GM23248 (cell line): ENCODE results near the gene TNFRSF21. TPM values are rescaled to one million over a fixed set of nuclear protein-coding genes. Genes with fewer than 3 reads are reported as not detected.
"Not testable (repeated sequence)": the region's sequence is repeated elsewhere in the genome, so short reads cannot be mapped to it uniquely, and the experiment has no call there.

Experiments used
- DNase-seq: peaks from one replicate; pipeline ENCODE4 v3.0.0-alpha.2; 2015
- H2AFZ ChIP-seq: fragments of 200-600 bp; sonication (generic); 2 replicates; pipeline ENCODE4 v1.6.1; 2016; ENCODE audit warnings: antibody characterized with exemption
- H3F3A ChIP-seq: fragments of 200-600 bp; sonication (generic); 2 replicates; pipeline ENCODE4 v1.6.1; 2016; ENCODE audit warnings: mild to moderate bottlenecking, antibody characterized with exemption, mixed run types; ENCODE audit not compliant: insufficient read depth
- H3K27ac ChIP-seq: fragments of 200-600 bp; sonication (generic); 2 replicates; pipeline ENCODE4 v1.5.1; 2016; ENCODE audit warnings: mild to moderate bottlenecking
- H3K27me3 ChIP-seq: fragments of 200-600 bp; sonication (generic); replicated peaks from 2 replicates; pipeline ENCODE4 v1.6.1; 2016; ENCODE audit warnings: mild to moderate bottlenecking; ENCODE audit not compliant: insufficient read depth
- H3K36me3 ChIP-seq: fragments of 200-600 bp; sonication (generic); 2 replicates; pipeline ENCODE4 v1.6.1; 2016; ENCODE audit warnings: low read depth, mild to moderate bottlenecking
- H3K4me1 ChIP-seq: fragments of 200-600 bp; sonication (generic); 2 replicates; pipeline ENCODE4 v1.6.1; 2016; ENCODE audit warnings: mild to moderate bottlenecking; ENCODE audit not compliant: insufficient read depth
- H3K4me2 ChIP-seq: fragments of 200-600 bp; sonication (generic); one replicate; pipeline ENCODE4 v1.6.1; 2016; ENCODE audit warnings: mild to moderate bottlenecking; ENCODE audit not compliant: unreplicated experiment
- H3K4me3 ChIP-seq: fragments of 200-600 bp; sonication (generic); 2 replicates; pipeline ENCODE4 v1.5.1; 2016; ENCODE audit warnings: mild to moderate bottlenecking
- H3K79me2 ChIP-seq: fragments of 200-600 bp; sonication (generic); 2 replicates; pipeline ENCODE4 v1.6.1; 2016; ENCODE audit warnings: mild to moderate bottlenecking; ENCODE audit not compliant: insufficient read depth
- H3K9ac ChIP-seq: fragments of 200-600 bp; sonication (generic); 2 replicates; pipeline ENCODE4 v1.6.1; 2016; ENCODE audit warnings: mild to moderate bottlenecking
- H3K9me2 ChIP-seq: fragments of 200-600 bp; sonication (generic); 2 replicates; pipeline ENCODE4 v1.6.1; 2016; ENCODE audit warnings: mixed run types, mild to moderate bottlenecking, moderate library complexity; ENCODE audit not compliant: insufficient read depth
- H3K9me3 ChIP-seq: fragments of 200-600 bp; sonication (generic); one replicate; pipeline ENCODE4 v1.6.1; 2017; ENCODE audit warnings: low read depth
- H4K20me1 ChIP-seq: fragments of 200-600 bp; sonication (generic); 2 replicates; pipeline ENCODE4 v1.6.0; 2016; ENCODE audit not compliant: insufficient read depth
- EZH2 ChIP-seq: fragments of 200-600 bp; sonication (generic); IDR thresholded peaks from 2 replicates; pipeline ENCODE4 v1.6.1; 2018; ENCODE audit warnings: antibody characterized with exemption, mild to moderate bottlenecking; ENCODE audit not compliant: insufficient read depth, poor library complexity, severe bottlenecking
- EZH2phosphoT487 ChIP-seq: fragments of 200-600 bp; sonication (generic); IDR thresholded peaks from 2 replicates; pipeline ENCODE4 v1.6.1; 2018; ENCODE audit warnings: antibody characterized with exemption, moderate library complexity, mild to moderate bottlenecking, low read depth; ENCODE audit not compliant: insufficient read depth
- WGBS, 2 experiments: methylation state at CpG; one replicate each; pipeline ENCODE4 v1.1.6; 2015 to 2017; ENCODE audit warnings: low lambda C conversion rate in 2 of 2, low coverage in 1 of 2; ENCODE audit errors: missing lambda C conversion rate in 2 of 2; 5-methylcytosine and 5-hydroxymethylcytosine counted together
- in situ Hi-C: fragments of 300-500 bp; cut with MboI; formaldehyde crosslinking; loops from 2 replicates; pipeline ENCODE4 v1.15.0; 2020
- polyA plus RNA-seq: library from polyadenylated mRNA; unstranded; fragments of >200 nt; fragmentation: Nextera tagmentation; extraction: Ambion mirVana; gene quantifications from 2 replicates; pipeline ENCODE4 v1.2.1, GENCODE V29; 2016
- total RNA-seq: library from RNA; depleted of rRNA; stranded (reverse); fragments of >200 nt; shearing (Covaris generic); gene quantifications from 2 replicates; pipeline ENCODE4 v1.2.3, GENCODE V29; 2014

Gene TNFRSF21
- total and polyA plus RNA-seq, 2 experiments from 2014 or later, result 3.9 to 8.4 TPM

DNA sequence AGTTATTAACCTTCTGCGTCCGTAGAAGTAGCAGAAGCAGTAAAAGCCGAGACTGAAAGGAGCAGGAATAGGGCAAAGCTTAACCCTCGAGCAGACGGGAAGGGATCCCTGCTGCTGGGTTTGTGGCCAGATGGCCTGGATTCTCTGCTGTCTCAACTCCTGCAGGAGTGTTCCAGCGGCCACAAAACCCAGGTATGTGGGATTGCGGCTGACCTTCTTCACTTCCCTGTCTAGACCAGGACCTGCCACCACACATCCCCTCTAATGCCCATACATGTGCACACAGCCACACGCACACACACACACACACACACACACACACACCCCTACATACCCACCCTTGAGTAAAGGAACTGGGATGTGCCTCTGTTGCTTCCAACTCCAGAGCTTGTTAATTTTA lies 33.1 kb upstream of the TNFRSF21 start:
- Histone ChIP-seq H4K20me1 (no peaks in the 10 kb centered on the region), H3K4me1 (no peaks in the 10 kb centered on the region), H3K4me2 (no peak overlapping the region), H2AFZ (no peak overlapping the region), H3K27ac (no peak overlapping the region), H3F3A (no peaks in the 10 kb centered on the region), H3K4me3 (no peak overlapping the region), H3K27me3 (no peaks in the 10 kb centered on the region), H3K9me3 (no peaks in the 10 kb centered on the region), H3K9me2 (no peaks in the 10 kb centered on the region), H3K79me2 (no peaks in the 10 kb centered on the region), H3K36me3 (no peaks in the 10 kb centered on the region), H3K9ac (no peak overlapping the region)
- no peak for TF ChIP-seq EZH2
- no peak for TF ChIP-seq EZH2phosphoT487
- in situ Hi-C loops, result no loop called here
- 36 to 39% methylated on average over 8 of the region's 8 CpGs for WGBS, 2 experiments
- no peak for DNase-seq

DNA sequence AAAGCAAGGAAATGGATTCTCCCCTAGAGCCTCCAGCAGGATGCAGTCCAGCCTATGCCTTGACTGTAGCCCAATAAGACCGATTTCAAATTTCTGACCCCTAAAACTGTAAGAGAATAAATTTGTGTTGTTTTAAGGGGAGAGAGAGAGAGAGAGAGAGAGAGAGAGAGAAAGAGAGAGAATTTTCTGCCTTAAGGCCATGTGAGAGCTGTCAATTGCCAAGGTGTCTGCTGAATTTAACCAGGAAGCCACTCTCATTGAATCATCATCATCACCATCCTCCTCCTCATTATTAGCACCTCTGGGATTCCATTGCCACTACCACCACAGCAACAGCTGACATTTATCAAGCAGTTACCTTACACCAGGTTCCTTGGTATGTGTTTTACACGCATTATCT lies 27.8 kb upstream of the TNFRSF21 start:
- H2AFZ ChIP-seq, result no peak overlapping the region
- H3K4me3 ChIP-seq, result no peak overlapping the region
- H3K27me3 ChIP-seq, result no peaks in the 10 kb centered on the region
- no peak for DNase-seq
- H3F3A ChIP-seq, result no peaks in the 10 kb centered on the region
- no peak overlapping the region for H3K4me2 ChIP-seq
- TF ChIP-seq EZH2, result no peak
- no peak for TF ChIP-seq EZH2phosphoT487
- H3K27ac ChIP-seq, result no peak overlapping the region
- no peaks in the 10 kb centered on the region for H4K20me1 ChIP-seq
- H3K9ac ChIP-seq, result no peak overlapping the region
- no peaks in the 10 kb centered on the region for H3K9me2 ChIP-seq
- in situ Hi-C loops, result no loop called here
- WGBS, 2 experiments, result 27 to 29% methylated on average over 2 of the region's 2 CpGs
- no peaks in the 10 kb centered on the region for H3K4me1 ChIP-seq
- H3K36me3 ChIP-seq, result no peaks in the 10 kb centered on the region
- no peaks in the 10 kb centered on the region for H3K79me2 ChIP-seq
- H3K9me3 ChIP-seq, result no peaks in the 10 kb centered on the region

DNA sequence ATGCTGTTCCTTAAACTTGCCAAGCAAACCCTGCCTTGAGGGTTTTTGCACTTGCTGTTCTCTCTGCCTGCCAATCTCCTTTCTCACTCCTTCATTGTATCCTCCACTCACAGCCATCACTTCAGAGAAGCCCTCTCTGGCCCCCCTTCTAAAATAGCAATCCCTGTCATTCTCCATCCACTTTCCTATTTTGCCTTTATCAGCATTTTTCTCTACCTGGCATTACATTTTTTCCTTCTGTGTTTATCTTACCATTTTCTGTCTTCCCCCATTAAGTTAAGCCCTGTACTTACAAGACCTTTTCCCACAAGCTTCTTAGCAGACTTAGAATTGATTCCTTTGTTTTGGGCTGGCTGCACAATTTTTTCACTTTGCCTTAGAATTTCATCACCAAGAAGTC lies 26.6 kb upstream of the TNFRSF21 start:
- Histone ChIP-seq H4K20me1 (no peaks in the 10 kb centered on the region), H3F3A (no peaks in the 10 kb centered on the region), H3K27me3 (no peaks in the 10 kb centered on the region), H3K36me3 (no peaks in the 10 kb centered on the region), H3K9me2 (no peaks in the 10 kb centered on the region), H3K9me3 (no peaks in the 10 kb centered on the region), H3K9ac (no peak overlapping the region), H3K27ac (no peak overlapping the region), H3K4me1 (no peaks in the 10 kb centered on the region), H3K4me2 (no peak overlapping the region), H3K79me2 (no peaks in the 10 kb centered on the region), H2AFZ (no peak overlapping the region), H3K4me3 (no peak overlapping the region)
- TF ChIP-seq EZH2phosphoT487 (no peak), EZH2 (no peak)
- DNase-seq, result no peak
- in situ Hi-C loops, result no loop called here

DNA sequence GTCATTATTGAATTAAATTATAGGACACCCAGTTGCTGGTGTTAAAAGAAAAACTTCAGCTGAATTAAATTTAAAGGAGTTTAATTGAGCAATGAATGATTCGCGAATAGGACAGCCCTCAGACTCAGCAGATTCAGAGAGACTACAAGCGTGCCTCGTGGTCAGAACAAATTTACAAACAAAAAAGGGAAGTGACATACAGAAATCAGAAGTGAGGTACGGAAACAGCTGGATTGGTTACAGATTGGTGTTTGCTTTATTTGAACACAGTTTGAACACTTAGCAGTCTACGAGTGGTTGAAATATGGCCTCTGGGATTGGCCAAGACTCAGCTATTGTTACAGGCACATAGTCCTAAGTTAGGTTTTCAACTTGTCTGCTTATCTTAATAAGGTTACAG lies 25.8 kb upstream of the TNFRSF21 start:
- Histone ChIP-seq H3K4me3 (no peak overlapping the region), H3K9me3 (no peaks in the 10 kb centered on the region), H3K4me2 (no peak overlapping the region), H4K20me1 (no peaks in the 10 kb centered on the region), H3K4me1 (no peaks in the 10 kb centered on the region), H3K36me3 (no peaks in the 10 kb centered on the region), H3K9ac (no peak overlapping the region), H3K79me2 (no peaks in the 10 kb centered on the region), H3K27me3 (no peaks in the 10 kb centered on the region), H3K27ac (no peak overlapping the region), H3F3A (no peaks in the 10 kb centered on the region), H2AFZ (no peak overlapping the region), H3K9me2 (no peaks in the 10 kb centered on the region)
- DNase-seq, result no peak
- no peak for TF ChIP-seq EZH2
- no peak for TF ChIP-seq EZH2phosphoT487
- in situ Hi-C loops, result no loop called here
- WGBS, 2 experiments, result 36 to 40% methylated on average over 6 of the region's 6 CpGs

DNA sequence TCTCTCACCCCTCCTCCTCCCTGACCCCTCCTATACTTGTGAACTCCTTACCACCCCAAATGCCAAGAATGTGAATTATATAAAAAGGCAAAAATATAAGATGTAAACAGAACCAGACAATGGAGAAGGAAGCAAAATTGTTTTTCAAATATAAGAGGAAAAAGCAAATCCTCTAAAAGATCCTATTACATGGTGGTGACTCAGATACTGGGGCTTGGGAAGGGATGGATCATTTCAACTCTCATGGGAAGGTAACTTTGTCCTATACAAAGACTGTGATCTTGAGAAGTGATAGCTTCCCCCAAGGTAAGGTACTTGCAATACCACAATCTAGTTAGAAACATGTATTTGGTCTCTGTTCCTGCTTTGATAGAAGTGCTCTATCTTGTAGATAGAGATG lies 24.6 kb upstream of the TNFRSF21 start:
- H3K4me3 ChIP-seq, result no peak overlapping the region
- no peak for DNase-seq

DNA sequence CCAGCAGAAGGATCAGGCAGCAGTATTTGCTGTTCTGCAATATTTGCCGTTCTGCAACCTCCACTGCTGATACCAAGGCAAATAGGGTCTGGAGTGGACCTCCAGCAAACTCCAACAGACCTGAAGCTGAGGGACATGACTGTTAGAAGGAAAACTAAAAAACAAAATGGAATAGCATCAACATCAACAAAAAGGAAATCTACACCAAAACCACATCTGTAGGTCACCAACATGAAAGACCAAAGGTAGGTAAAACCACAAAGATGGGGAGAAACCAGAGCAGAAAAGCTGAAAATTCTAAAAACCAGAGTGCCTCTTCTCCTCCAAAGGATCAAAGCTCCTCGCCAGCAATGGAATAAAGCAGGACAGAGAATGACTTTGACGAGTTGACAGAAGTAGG lies 18.9 kb upstream of the TNFRSF21 start:
- H3K9ac ChIP-seq, H3K4me1 ChIP-seq, H2AFZ ChIP-seq, H3K4me2 ChIP-seq, H3K9me3 ChIP-seq, H3K9me2 ChIP-seq, H3K27ac ChIP-seq, DNase-seq, H3K4me3 ChIP-seq, H3K79me2 ChIP-seq, in situ Hi-C loops, H3K36me3 ChIP-seq, H3F3A ChIP-seq, H4K20me1 ChIP-seq, H3K27me3 ChIP-seq: not testable (repeated sequence)
- 19 to 28% methylated on average over 3 of the region's 3 CpGs for WGBS, 2 experiments

More for the DNA sequence above, 24.6 kb upstream of the TNFRSF21 start:
- no peaks in the 10 kb centered on the region for H3F3A ChIP-seq
- H3K9me2 ChIP-seq, result no peaks in the 10 kb centered on the region
- no peak overlapping the region for H3K27ac ChIP-seq
- H4K20me1 ChIP-seq, result no peaks in the 10 kb centered on the region
- in situ Hi-C loops, result no loop called here
- H3K4me2 ChIP-seq, result no peak overlapping the region
- H3K79me2 ChIP-seq, result no peaks in the 10 kb centered on the region
- no peak overlapping the region for H2AFZ ChIP-seq
- H3K36me3 ChIP-seq, result no peaks in the 10 kb centered on the region
- no peak overlapping the region for H3K9ac ChIP-seq
- no peak for TF ChIP-seq EZH2phosphoT487
- no peaks in the 10 kb centered on the region for H3K4me1 ChIP-seq
- H3K9me3 ChIP-seq, result no peaks in the 10 kb centered on the region
- H3K27me3 ChIP-seq, result no peaks in the 10 kb centered on the region

DNA sequence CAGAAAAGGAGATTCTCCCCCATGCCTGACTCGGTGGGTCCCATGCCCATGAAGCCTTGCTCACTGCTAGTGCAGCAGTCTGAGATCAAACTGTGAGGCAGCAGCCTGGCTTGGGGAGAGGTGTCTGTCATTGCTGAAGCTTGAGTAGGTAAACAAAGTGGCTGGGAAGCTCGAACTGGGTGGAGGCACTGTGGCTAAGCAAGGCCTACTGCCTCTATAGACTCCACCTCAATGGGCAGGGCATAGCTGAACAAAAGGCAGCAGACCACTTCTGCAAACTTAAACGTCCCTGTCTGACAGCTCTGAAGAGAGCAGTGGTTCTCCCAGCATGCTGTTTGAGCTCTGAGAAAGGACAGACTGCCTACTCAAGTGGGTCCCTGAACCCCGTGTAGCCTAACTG lies 18.4 kb upstream of the TNFRSF21 start:
- H3K4me3 ChIP-seq, H3K27ac ChIP-seq, H4K20me1 ChIP-seq, H3K9me3 ChIP-seq, H3K79me2 ChIP-seq, H3K27me3 ChIP-seq, H3F3A ChIP-seq, H3K36me3 ChIP-seq, H3K9ac ChIP-seq, in situ Hi-C loops, H3K4me1 ChIP-seq, H3K9me2 ChIP-seq, DNase-seq, H3K4me2 ChIP-seq, H2AFZ ChIP-seq: not testable (repeated sequence)
- WGBS, 2 experiments, result 12 to 14% methylated on average over 4 of the region's 4 CpGs
